Stimulated activated naive CD8-positive, alpha-beta T cell treated with anti-CD3 and anti-CD28 coated beads, Interleukin-15, Interleukin-2, amounts not matched to agents 100 ng/mL and 50 ng/mL, for 24 hours (primary cell): ENCODE data around the gene PARD3B.

ENCODE experiments used
- H3K27ac Mint-ChIP-seq: one replicate; pipeline ENCODE4 v1.8.0; 2021; ENCODE audit warnings: mild to moderate bottlenecking, mixed read lengths
- H3K27me3 Mint-ChIP-seq: one replicate; pipeline ENCODE4 v1.8.0; 2021; ENCODE audit warnings: mixed read lengths
- H3K36me3 Mint-ChIP-seq: one replicate; pipeline ENCODE4 v1.8.0; 2021; ENCODE audit warnings: low read depth, mixed read lengths
- H3K4me1 Mint-ChIP-seq: one replicate; pipeline ENCODE4 v1.8.0; 2021; ENCODE audit warnings: low read depth, mixed read lengths
- H3K4me3 Mint-ChIP-seq: one replicate; pipeline ENCODE4 v1.8.0; 2021; ENCODE audit warnings: mild to moderate bottlenecking, mixed read lengths
- H3K9me3 Mint-ChIP-seq: one replicate; pipeline ENCODE4 v1.8.0; 2021; ENCODE audit warnings: mixed read lengths

Gene PARD3B

DNA sequence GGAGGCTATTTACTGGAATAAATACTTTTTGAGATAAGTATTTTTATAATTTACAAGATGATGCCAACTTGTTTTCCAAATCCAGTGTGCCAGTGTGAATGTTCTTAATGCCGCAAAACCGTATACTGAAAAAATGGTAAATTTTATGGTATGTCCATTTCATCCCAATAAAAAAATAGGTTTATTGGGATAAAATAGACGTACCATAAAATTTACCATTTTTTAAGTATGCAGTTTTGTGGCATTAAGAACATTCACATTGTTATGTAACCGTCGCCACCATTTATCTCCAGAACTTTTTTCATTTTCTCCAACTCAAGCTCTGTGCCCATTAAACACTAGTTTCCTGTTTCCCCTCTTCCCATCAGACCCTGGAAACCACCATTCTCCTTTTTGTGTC lies 167.9 kb downstream of the PARD3B start:
- Mint-ChIP-seq H3K36me3 (no peaks in the 10 kb centered on the region), H3K27ac (no peak overlapping the region), H3K4me3 (no peak overlapping the region), H3K4me1 (no peaks in the 10 kb centered on the region), H3K9me3 (peaks cover 8% of the 10 kb centered on the region), H3K27me3 (peaks cover 4% of the 10 kb centered on the region)

DNA sequence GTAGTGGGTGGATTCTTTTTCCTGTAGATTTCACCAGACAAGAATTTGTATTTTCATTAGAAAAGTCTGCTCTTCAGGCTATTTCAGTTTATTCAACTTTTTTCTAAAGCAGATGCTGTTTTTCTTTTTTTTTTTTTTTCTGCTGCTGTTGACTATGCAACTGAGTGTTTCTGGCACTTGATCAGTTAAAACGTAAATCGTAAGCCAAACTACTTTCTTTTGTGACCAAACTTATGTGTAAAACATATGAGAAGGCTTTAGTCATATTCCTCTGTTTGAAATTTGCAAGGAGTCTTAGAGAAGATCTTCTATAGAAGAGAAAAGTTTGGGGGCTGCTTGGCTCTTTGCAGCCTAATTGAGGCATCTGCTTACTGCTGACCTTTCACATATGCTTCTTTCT lies 170.1 kb downstream of the PARD3B start:
- Mint-ChIP-seq H3K27ac (no peak overlapping the region), H3K36me3 (no peaks in the 10 kb centered on the region), H3K27me3 (peaks cover 4% of the 10 kb centered on the region), H3K4me1 (no peaks in the 10 kb centered on the region), H3K9me3 (peaks cover 14% of the 10 kb centered on the region), H3K4me3 (no peak overlapping the region)

DNA sequence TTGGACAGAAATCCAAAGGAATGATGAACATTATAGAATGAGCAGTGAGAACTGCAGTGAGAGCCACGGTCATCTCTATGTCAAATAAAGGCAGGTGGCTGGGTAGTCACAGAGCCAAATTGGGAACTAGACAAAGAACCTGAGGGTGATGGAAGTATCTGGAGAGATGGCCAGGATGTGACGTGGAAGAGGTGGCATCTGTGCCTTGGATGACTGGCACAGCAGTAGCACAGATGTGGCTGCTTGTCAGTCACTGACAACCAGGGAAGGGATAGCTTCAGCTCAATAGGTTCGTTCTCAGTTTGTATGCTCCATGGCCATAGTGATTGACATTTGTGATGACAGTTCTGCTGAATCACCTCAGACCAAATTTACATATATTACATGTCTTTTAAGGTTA lies 172.3 kb downstream of the PARD3B start:
- Mint-ChIP-seq H3K4me1 (no peaks in the 10 kb centered on the region), H3K9me3 (peaks cover 14% of the 10 kb centered on the region), H3K27me3 (peaks cover 4% of the 10 kb centered on the region), H3K36me3 (no peaks in the 10 kb centered on the region), H3K27ac (no peak overlapping the region), H3K4me3 (no peak overlapping the region)

DNA sequence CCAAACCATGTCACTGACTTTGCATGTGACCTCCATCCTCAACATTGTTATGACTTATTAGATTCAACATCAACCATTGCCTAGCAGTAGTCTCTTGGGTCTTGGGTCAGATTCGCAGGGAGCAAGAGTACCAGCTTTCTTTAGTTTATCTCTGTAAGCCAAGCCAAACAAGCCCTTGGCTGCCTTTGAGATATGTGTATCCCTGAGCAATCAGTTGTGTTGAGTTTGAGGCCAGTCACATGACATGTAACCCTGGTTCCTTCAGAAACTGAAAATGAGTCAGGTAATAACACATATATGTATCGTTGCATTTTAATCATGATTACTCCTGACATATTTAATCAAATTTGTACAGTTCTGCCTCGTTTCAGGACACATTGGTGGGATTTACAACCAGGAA lies 173.3 kb downstream of the PARD3B start:
- Mint-ChIP-seq H3K9me3 (peaks cover 14% of the 10 kb centered on the region), H3K27me3 (peaks cover 4% of the 10 kb centered on the region), H3K4me1 (no peaks in the 10 kb centered on the region), H3K4me3 (no peak overlapping the region), H3K27ac (no peak overlapping the region), H3K36me3 (no peaks in the 10 kb centered on the region)

DNA sequence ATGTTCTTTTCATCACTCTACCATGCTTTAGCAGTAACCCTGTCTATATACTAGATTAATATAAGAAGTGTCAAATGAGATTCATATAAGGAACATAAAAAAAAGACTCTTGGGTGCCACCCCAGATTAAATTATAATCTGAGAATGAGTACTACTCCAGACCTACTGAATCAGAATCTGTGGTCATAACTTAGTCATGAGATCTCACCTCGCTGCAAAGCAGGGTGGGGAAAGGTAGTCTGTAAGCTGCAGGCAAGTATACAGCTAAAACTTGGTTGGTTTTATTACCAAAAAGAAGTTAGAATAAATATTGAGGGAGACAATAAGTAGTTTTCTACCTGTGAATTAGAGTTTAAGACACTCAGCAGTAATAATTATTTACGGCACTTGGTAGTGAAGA lies 175.6 kb downstream of the PARD3B start:
- Mint-ChIP-seq H3K9me3 (peaks cover 14% of the 10 kb centered on the region), H3K4me3 (no peak overlapping the region), H3K36me3 (no peaks in the 10 kb centered on the region), H3K27me3 (peaks cover 4% of the 10 kb centered on the region), H3K27ac (no peak overlapping the region), H3K4me1 (no peaks in the 10 kb centered on the region)

DNA sequence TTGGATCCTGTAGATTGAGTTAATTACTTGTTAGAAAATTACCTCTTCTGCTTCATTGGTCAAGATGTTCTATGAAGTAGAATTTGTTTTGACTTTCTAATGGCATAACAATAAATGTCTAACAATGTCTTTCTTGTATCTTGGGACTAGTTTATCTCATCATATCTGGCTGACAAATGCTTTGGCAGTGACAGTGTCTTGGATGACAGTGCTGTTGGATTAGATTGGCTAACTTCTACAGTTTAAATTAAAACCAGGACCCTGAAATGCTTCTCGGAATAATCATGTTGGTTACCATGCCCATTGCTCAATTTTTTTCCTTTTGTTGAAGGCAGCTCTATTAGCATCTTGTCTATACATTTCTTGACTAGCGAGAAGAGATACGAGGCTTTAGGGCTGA lies 176.9 kb downstream of the PARD3B start:
- Mint-ChIP-seq H3K9me3 (peaks cover 10% of the 10 kb centered on the region), H3K36me3 (no peaks in the 10 kb centered on the region), H3K27ac (no peak overlapping the region), H3K27me3 (peaks cover 4% of the 10 kb centered on the region), H3K4me1 (no peaks in the 10 kb centered on the region), H3K4me3 (no peak overlapping the region)

DNA sequence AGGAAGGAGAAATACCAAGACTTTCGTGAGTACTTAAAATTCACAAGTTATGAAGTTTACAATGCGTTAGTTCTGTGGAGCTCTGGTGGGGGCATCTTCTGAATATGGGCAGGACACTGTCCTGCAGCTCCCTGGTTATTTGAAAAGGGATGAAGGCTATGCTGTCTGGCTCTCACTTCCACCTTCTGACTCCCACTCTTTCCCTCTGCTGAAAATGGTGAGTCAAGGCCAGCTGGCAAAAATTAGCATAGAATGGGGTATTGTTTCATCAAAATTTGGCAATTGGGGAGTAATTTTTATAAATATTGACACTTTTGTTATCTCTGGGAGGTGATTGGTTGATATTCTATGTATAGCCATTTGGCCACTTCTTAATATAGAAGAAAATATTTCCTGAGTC lies 177.4 kb downstream of the PARD3B start:
- Mint-ChIP-seq H3K4me3 (no peak overlapping the region), H3K4me1 (no peaks in the 10 kb centered on the region), H3K27me3 (peaks cover 2% of the 10 kb centered on the region), H3K36me3 (no peaks in the 10 kb centered on the region), H3K27ac (no peak overlapping the region), H3K9me3 (peaks cover 6% of the 10 kb centered on the region)

DNA sequence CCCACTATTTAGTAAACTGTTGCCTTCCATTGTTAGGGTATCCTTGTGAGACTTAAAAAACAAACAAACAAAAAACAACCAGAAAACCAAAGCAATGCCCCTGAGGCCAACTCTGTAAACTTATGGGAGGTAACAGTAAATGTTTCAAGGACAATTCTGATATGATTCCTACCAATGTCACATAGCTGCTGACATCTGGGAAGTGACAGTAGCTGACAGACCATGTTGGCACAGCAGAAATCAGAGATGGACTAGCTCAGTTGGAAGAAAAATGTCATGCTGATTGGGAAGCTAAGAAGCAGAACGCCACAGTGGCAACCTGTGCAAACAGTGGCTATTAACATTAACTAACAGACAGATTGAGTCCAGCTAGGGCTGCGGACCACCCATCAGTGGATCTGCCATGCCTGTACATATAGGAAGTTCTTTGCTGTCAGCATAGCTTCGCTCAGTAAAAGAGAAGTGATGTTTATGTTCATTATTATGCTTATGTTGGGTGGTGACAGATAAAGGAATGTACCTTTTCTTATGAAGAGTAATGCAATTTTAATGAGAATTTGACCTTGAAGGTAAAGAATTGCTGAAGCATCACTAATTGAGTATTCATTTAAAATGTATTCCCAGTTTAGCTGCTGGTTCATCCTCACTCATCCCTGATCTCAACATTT lies 180.6 kb downstream of the PARD3B start:
- Mint-ChIP-seq H3K9me3 (no peaks in the 10 kb centered on the region), H3K4me1 (no peaks in the 10 kb centered on the region), H3K36me3 (no peaks in the 10 kb centered on the region), H3K4me3 (no peak overlapping the region), H3K27ac (no peak overlapping the region), H3K27me3 (peaks cover 2% of the 10 kb centered on the region)

DNA sequence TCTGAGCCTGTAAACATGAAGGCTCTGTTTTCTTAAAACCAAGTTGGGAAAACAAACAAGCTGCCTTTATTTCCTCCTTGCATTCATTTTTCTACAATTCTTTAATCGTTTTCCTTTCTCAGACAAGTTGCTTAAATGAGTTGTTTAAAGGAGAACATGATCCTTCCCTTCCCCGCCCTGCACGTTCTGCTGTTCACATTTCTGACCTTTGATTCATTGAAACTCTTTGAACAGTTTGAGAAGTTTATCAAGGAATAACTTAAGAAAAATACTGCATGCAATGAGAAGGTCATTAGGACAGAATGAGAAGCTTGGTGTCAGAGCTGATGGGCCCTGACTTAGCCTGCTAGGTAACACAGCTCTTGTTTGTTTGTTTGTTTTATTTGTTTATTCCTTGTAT lies 181.6 kb downstream of the PARD3B start:
- H3K36me3 Mint-ChIP-seq = no peaks in the 10 kb centered on the region
- H3K4me3 Mint-ChIP-seq = no peak overlapping the region
- no peaks in the 10 kb centered on the region for H3K9me3 Mint-ChIP-seq
- peaks cover 2% of the 10 kb centered on the region for H3K27me3 Mint-ChIP-seq
- no peak overlapping the region for H3K27ac Mint-ChIP-seq
- no peaks in the 10 kb centered on the region for H3K4me1 Mint-ChIP-seq

DNA sequence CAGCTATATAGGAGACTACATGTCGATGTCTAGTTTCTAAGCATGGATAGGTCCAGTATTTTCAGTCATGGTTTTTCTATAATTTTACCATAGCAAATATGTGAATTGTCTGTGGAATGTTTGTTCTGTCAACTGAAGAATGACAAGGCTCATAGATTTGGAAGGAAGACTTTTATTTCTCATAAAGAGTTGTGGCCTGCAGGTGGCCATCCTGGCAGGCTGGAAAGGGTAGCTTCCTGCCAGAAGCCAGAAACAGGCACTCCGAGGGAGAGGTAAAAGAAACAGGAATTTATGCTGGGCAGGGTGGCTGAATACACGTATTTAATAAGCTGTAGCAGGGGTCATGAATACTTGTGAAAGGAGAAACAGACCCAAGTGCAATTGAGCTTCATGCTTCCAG lies 182.1 kb downstream of the PARD3B start:
- H3K27me3 Mint-ChIP-seq = peaks cover 2% of the 10 kb centered on the region
- H3K4me1 Mint-ChIP-seq = no peaks in the 10 kb centered on the region
- no peak overlapping the region for H3K4me3 Mint-ChIP-seq
- H3K9me3 Mint-ChIP-seq = no peaks in the 10 kb centered on the region
- no peak overlapping the region for H3K27ac Mint-ChIP-seq
- H3K36me3 Mint-ChIP-seq = no peaks in the 10 kb centered on the region

DNA sequence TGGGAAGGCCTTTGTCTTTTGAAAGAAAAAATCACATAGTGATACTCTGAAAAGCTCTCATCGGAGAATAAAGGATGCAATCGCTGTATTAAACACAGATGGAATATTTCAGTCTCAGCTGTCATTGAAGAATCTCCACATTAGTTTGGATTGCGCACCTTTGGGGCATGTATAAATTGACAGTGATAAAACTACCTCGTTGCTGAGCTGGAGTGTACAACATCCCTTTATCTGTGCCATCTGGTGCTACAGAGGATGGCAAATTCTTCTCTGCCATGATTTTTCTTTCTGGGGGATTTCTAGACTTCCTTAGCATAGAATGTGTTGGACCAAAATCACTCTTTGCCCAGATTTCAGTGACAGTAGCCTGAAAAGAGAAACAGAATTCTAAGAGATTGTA lies 185.3 kb downstream of the PARD3B start:
- Mint-ChIP-seq H3K9me3 (no peaks in the 10 kb centered on the region), H3K36me3 (no peaks in the 10 kb centered on the region), H3K27ac (no peak overlapping the region), H3K27me3 (peaks cover 2% of the 10 kb centered on the region), H3K4me3 (no peak overlapping the region), H3K4me1 (no peaks in the 10 kb centered on the region)

DNA sequence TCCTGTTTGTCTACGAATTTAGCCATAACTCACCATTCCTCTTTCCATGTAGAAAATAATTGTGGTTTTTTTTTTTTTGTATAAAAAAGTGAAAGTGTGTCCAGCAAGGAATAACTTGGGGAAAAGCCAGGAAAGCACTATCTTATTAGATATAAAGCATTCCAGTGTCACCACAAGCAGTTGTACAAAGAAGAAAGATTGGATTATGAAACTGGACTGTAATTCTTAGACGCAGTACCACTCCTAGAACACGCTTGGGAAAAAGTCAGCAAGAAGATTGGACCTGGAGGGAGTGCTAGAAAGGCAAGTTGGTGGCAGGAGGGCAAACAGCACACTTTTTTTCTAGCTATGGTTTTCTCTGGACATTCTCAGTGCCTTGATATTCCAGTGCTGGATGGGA lies 186.7 kb downstream of the PARD3B start:
- Mint-ChIP-seq H3K9me3 (peaks cover 4% of the 10 kb centered on the region), H3K36me3 (no peaks in the 10 kb centered on the region), H3K4me3 (no peak overlapping the region), H3K27ac (no peak overlapping the region), H3K4me1 (no peaks in the 10 kb centered on the region), H3K27me3 (peaks cover 2% of the 10 kb centered on the region)

DNA sequence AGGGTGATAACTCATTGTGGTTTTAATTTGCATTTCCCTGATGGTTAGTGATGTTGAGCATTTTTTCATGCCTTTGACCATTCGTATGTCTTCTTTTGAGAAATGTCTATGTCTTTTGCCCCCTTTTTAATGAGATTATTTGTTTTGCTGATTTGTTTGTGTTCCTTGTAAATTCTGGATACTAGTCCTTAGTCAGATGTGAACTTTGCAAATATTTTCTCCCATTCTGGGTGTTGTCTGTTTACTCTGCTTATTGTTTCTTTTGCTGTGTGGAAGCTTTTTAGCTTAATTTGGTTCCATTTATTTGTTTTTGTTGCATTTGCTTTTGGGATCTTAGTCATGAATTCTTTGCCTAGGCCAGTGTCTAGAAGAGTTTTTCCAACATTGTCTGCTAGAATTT lies 192.0 kb downstream of the PARD3B start:
- Mint-ChIP-seq H3K27me3 (no peaks in the 10 kb centered on the region), H3K4me1 (no peaks in the 10 kb centered on the region), H3K27ac (no peak overlapping the region), H3K9me3 (peaks cover 10% of the 10 kb centered on the region), H3K36me3 (no peaks in the 10 kb centered on the region), H3K4me3 (no peak overlapping the region)

DNA sequence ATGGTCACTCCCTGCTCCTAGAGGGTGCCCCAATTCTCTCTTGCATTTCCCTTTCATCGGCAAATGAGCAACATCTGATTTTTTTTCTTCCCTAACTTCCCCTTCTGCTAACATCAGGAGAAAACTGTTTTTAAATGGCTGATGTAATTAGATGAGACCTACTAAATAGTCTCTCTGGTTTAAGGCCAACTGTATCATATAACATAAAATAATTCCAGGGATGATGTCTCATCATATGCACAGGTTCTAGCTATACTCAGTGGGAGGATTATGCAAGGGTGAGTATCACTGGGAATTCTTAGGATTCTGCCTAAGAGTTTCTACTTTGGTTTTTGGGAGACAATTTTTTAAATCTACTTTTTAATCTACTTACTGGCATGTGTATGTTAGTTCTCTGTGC lies 193.4 kb downstream of the PARD3B start:
- Mint-ChIP-seq H3K27ac (no peak overlapping the region), H3K36me3 (no peaks in the 10 kb centered on the region), H3K9me3 (peaks cover 10% of the 10 kb centered on the region), H3K4me3 (no peak overlapping the region), H3K4me1 (peaks cover 8% of the 10 kb centered on the region), H3K27me3 (no peaks in the 10 kb centered on the region)

DNA sequence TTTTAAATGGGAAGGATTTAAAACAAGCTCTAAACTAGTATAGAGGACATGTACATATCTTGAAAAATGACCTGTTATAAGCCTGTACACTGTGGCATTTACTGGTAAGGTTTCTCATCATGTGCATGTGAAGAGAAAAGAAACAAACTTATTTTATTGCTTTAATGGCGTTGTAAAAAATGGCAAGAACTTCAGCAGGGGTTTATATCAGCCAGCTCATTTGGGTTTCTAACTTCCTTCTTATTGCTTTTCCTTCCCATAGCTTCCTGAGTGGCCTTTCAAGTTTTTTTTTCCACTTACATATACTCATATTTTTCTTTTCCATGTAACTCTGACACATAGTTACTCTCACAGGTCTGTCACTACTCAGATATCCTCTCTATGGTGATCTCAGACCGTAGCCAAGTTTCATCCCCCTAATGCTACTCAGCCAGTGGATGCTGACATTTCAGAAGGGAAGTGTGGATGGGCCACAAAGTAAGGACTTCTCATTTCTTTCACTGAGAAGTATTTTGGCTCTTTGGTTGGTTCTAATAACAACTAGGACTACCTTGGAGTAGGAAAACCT lies 198.2 kb downstream of the PARD3B start:
- Mint-ChIP-seq H3K36me3 (no peaks in the 10 kb centered on the region), H3K4me3 (no peak overlapping the region), H3K27ac (peak overlapping the region; percentile 82), H3K27me3 (no peaks in the 10 kb centered on the region), H3K4me1 (peaks cover 20% of the 10 kb centered on the region), H3K9me3 (no peaks in the 10 kb centered on the region)

DNA sequence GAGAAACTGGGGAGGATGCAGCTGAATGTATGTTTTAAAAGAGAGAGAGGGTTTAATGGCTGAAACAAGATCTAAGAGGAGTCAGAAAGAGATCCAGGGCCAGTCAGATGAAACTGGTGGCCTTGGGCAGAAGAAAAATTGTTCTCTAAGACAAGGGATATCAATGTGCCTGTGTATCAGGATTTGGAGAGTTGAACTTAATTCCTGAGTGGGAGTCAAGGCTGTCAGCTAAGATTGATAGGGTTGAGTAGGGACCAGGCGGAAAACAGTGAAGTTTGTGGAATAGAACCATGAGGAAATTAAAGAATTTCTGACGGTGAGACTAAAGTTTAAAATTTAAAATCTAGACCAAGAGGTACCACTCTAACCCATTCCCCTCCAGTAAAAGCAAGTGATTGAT lies 199.2 kb downstream of the PARD3B start:
- peaks cover 26% of the 10 kb centered on the region for H3K4me1 Mint-ChIP-seq
- H3K36me3 Mint-ChIP-seq = no peaks in the 10 kb centered on the region
- H3K27me3 Mint-ChIP-seq = no peaks in the 10 kb centered on the region
- peak overlapping the region; percentile 82 for H3K27ac Mint-ChIP-seq
- no peaks in the 10 kb centered on the region for H3K9me3 Mint-ChIP-seq
- no peak overlapping the region for H3K4me3 Mint-ChIP-seq
